SK-N-SH treated with all-trans-retinoic acid at 6 μM for 48 hours (cell line): ENCODE measurements around the gene CMTM2.

Experiments
- ATAC-seq: fragments of 200-7000 bp; cut with Tn5 transposase; 3 replicates; pipeline ENCODE4 v1.9.1; 2020; ENCODE audit warnings: mild to moderate bottlenecking, moderate library complexity
- ARNTL ChIP-seq: fragments of 450-650 bp; formaldehyde crosslinking; IDR thresholded peaks from 2 replicates; pipeline ENCODE4 v1.5.0; 2020; ENCODE audit warnings: low read depth, mild to moderate bottlenecking, moderate library complexity, borderline replicate concordance
- BACH2 ChIP-seq: fragments of 250-450 bp; sonication (Bioruptor Pico); IDR thresholded peaks from 2 replicates; pipeline ENCODE4 v1.9.0; 2021; ENCODE audit warnings: mild to moderate bottlenecking, borderline replicate concordance
- CSDC2 ChIP-seq: fragments of 250-450 bp; sonication (Bioruptor Pico); IDR thresholded peaks from 2 replicates; pipeline ENCODE4 v1.5.0; 2020; ENCODE audit warnings: mild to moderate bottlenecking, moderate library complexity
- CSRNP3 ChIP-seq: fragments of 250-450 bp; sonication (Bioruptor Pico); IDR thresholded peaks from 2 replicates; pipeline ENCODE4 v1.5.1; 2021; ENCODE audit warnings: mild to moderate bottlenecking, moderate library complexity
- GLIS3 ChIP-seq: fragments of 250-450 bp; sonication (Bioruptor Pico); IDR thresholded peaks from 2 replicates; pipeline ENCODE4 v1.5.0; 2020; ENCODE audit warnings: mild to moderate bottlenecking, moderate library complexity
- ISL1 ChIP-seq: fragments of 250-450 bp; sonication (Bioruptor Pico); IDR thresholded peaks from 2 replicates; pipeline ENCODE4 v2.1.2; 2022; ENCODE audit warnings: mild to moderate bottlenecking, moderate library complexity
- OSR1 ChIP-seq: fragments of 250-450 bp; sonication (Bioruptor Pico); IDR thresholded peaks from 2 replicates; pipeline ENCODE4 v1.8.0; 2022; ENCODE audit warnings: moderate library complexity, mild to moderate bottlenecking, inconsistent platforms
- PATZ1 ChIP-seq: fragments of 250-450 bp; sonication (Bioruptor Pico); IDR thresholded peaks from 2 replicates; pipeline ENCODE4 v1.8.0; 2020; ENCODE audit warnings: mild to moderate bottlenecking, moderate library complexity, borderline replicate concordance
- PPARA ChIP-seq: fragments of 250-450 bp; sonication (Bioruptor Pico); IDR thresholded peaks from 2 replicates; pipeline ENCODE4 v1.5.0; 2020; ENCODE audit warnings: mild to moderate bottlenecking, borderline replicate concordance
- RARB ChIP-seq: fragments of 250-450 bp; sonication (Bioruptor Pico); IDR thresholded peaks from 2 replicates; pipeline ENCODE4 v1.8.0; 2021; ENCODE audit warnings: mild to moderate bottlenecking, moderate library complexity
- SNAI2 ChIP-seq: fragments of 250-450 bp; sonication (Bioruptor Pico); IDR thresholded peaks from 2 replicates; pipeline ENCODE4 v1.5.0; 2020; ENCODE audit warnings: mild to moderate bottlenecking, moderate library complexity
- TCF4 ChIP-seq: fragments of 250-450 bp; sonication (Bioruptor Pico); IDR thresholded peaks from 2 replicates; pipeline ENCODE4 v1.8.0; 2021; ENCODE audit warnings: mild to moderate bottlenecking, moderate library complexity, borderline replicate concordance
- TOX ChIP-seq: fragments of 250-450 bp; sonication (Bioruptor Pico); IDR thresholded peaks from 2 replicates; pipeline ENCODE4 v1.8.0; 2021; ENCODE audit warnings: mild to moderate bottlenecking, moderate library complexity, borderline replicate concordance
- TSHZ2 ChIP-seq: fragments of 250-450 bp; sonication (Bioruptor Pico); IDR thresholded peaks from 2 replicates; pipeline ENCODE4 v1.5.0; 2020; ENCODE audit warnings: mild to moderate bottlenecking, moderate library complexity
- ZC3H10 ChIP-seq: fragments of 250-450 bp; sonication (Bioruptor Pico); IDR thresholded peaks from 2 replicates; pipeline ENCODE4 v1.5.1; 2021; ENCODE audit warnings: mild to moderate bottlenecking, moderate library complexity
- ZFP3 ChIP-seq: fragments of 250-450 bp; sonication (Bioruptor Pico); IDR thresholded peaks from 2 replicates; pipeline ENCODE4 v1.5.0; 2020; ENCODE audit warnings: mild to moderate bottlenecking, moderate library complexity
- ZFP30 ChIP-seq: fragments of 450-650 bp; formaldehyde crosslinking; IDR thresholded peaks from 2 replicates; pipeline ENCODE4 v1.5.0; 2022; ENCODE audit warnings: mild to moderate bottlenecking, moderate library complexity
- ZNF565 ChIP-seq: fragments of 450-650 bp; formaldehyde crosslinking; conservative IDR thresholded peaks from 2 replicates; pipeline ENCODE4 v1.5.0; 2020; ENCODE audit warnings: low read depth, mild to moderate bottlenecking, moderate library complexity
- ZNF70 ChIP-seq: fragments of 450-650 bp; formaldehyde crosslinking; IDR thresholded peaks from 2 replicates; pipeline ENCODE4 v1.5.0; 2020; ENCODE audit warnings: mild to moderate bottlenecking, moderate library complexity

CMTM2 gene

GRCh38 chr16:66561381-66562080 is 17.7 kb upstream of the CMTM2 start (continued):
- no peak for TF ChIP-seq PATZ1 (CRISPR knock-in tag)
- TF ChIP-seq ZNF565 (CRISPR knock-in tag), result no peak
- no peak for TF ChIP-seq PPARA (CRISPR knock-in tag)
- TF ChIP-seq OSR1 (CRISPR knock-in tag), result no peak
- no peak for TF ChIP-seq ZFP30 (CRISPR knock-in tag)
- no peak for TF ChIP-seq CSDC2 (CRISPR knock-in tag)
- no peak for TF ChIP-seq ZNF70 (CRISPR knock-in tag)
- no peak for TF ChIP-seq BACH2 (CRISPR knock-in tag)
- no peak for TF ChIP-seq ZC3H10 (CRISPR knock-in tag)

GRCh38 chr16:66562409-66562808 is 16.9 kb upstream of the CMTM2 start:
- ATAC-seq, result no peak
- TF ChIP-seq ISL1 (CRISPR knock-in tag) (no peak), GLIS3 (CRISPR knock-in tag) (no peak), ZNF70 (CRISPR knock-in tag) (no peak)

GRCh38 chr16:66562986-66563385 is 16.3 kb upstream of the CMTM2 start:
- ATAC-seq, result no peak; the same call in 2 of the 3 replicates
- TF ChIP-seq SNAI2 (CRISPR knock-in tag), result no peak
- TF ChIP-seq CSDC2 (CRISPR knock-in tag), result no peak
- TF ChIP-seq PATZ1 (CRISPR knock-in tag), result no peak
- no peak for TF ChIP-seq ZFP3
- no peak for TF ChIP-seq RARB (CRISPR knock-in tag)
- no peak for TF ChIP-seq GLIS3 (CRISPR knock-in tag)
- TF ChIP-seq TOX (CRISPR knock-in tag), result no peak
- TF ChIP-seq ZNF70 (CRISPR knock-in tag), result no peak
- no peak for TF ChIP-seq CSRNP3 (CRISPR knock-in tag)
- TF ChIP-seq ZFP30 (CRISPR knock-in tag), result no peak
- TF ChIP-seq TCF4 (CRISPR knock-in tag), result no peak
- TF ChIP-seq TSHZ2 (CRISPR knock-in tag), result no peak
- no peak for TF ChIP-seq ZC3H10 (CRISPR knock-in tag)
- TF ChIP-seq, all 23 proteins: peak for 0

- no peak for TF ChIP-seq ARNTL (CRISPR knock-in tag)
- no peak for TF ChIP-seq GLIS3 (CRISPR knock-in tag)
- TF ChIP-seq ISL1 (CRISPR knock-in tag), result peak; percentile 80
- TF ChIP-seq ZC3H10 (CRISPR knock-in tag), result no peak
- TF ChIP-seq RARB (CRISPR knock-in tag), result no peak
- no peak for TF ChIP-seq TCF4 (CRISPR knock-in tag)
- peak; percentile 64; the same call in 1 of the 2 replicates for TF ChIP-seq PATZ1 (CRISPR knock-in tag)
- peak; percentile 75 for ATAC-seq
These were observed 15.5 kb upstream of the CMTM2 start for GRCh38 chr16:66563574-66564334.
